ENCODE measurements around the gene KIR3DL2.

GRCh38 chr19:54906819-54907218 is 56.6 kb downstream of the KIR3DL2 start:
- TF ChIP-seq CTCF (conservative IDR thresholded peaks at IDR 0.05; ENCODE audit: low read length) (no peak), EZH2phosphoT487 (IDR thresholded peaks at IDR 0.05; ENCODE audit: borderline replicate concordance) (no peak)
